ENCODE measurements around the gene HSD17B14.
"Not testable (repeated sequence)": the region's sequence is repeated elsewhere in the genome, so short reads cannot be mapped to it uniquely, and the experiment has no call there.

DNA sequence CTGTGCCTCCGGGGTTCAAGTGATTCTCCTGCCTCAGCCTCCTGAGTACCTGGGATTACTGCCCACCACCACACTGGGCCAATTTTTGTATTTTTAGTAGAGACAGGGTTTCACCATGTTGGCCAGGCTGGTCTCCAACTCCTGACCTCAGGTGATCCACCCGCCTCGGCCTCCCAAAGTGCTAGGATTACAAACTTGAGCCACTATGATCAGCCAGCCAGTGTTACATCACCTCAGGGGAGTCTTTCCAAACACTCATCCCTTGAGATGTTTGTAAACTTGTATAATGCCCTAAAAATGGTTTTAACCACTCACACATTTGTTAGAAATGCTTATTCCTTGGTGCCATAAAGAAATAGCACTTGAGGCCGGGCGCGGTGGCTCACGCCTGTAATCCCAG is 49.9 kb downstream of the HSD17B14 start:
- TF ChIP-seq, protein P1, sequence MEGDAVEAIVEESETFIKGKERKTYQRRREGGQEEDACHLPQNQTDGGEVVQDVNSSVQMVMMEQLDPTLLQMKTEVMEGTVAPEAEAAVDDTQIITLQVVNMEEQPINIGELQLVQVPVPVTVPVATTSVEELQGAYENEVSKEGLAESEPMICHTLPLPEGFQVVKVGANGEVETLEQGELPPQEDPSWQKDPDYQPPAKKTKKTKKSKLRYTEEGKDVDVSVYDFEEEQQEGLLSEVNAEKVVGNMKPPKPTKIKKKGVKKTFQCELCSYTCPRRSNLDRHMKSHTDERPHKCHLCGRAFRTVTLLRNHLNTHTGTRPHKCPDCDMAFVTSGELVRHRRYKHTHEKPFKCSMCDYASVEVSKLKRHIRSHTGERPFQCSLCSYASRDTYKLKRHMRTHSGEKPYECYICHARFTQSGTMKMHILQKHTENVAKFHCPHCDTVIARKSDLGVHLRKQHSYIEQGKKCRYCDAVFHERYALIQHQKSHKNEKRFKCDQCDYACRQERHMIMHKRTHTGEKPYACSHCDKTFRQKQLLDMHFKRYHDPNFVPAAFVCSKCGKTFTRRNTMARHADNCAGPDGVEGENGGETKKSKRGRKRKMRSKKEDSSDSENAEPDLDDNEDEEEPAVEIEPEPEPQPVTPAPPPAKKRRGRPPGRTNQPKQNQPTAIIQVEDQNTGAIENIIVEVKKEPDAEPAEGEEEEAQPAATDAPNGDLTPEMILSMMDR (IDR thresholded peaks at IDR 0.05 in 2 of 3, conservative IDR thresholded peaks at IDR 0.05 in 1 of 3; ENCODE audit: insufficient read depth in 2 of 3, low read depth in 1 of 3, low read length in 3 of 3): not testable (repeated sequence)
- not testable (repeated sequence) for TF ChIP-seq KLF13 (tag; IDR thresholded peaks at IDR 0.05; ENCODE audit: borderline replicate concordance, low read depth); POLR3G (IDR thresholded peaks at IDR 0.05; ENCODE audit: extremely low read depth, insufficient read length, insufficient replicate concordance); GATAD2B (IDR thresholded peaks at IDR 0.05; ENCODE audit: borderline replicate concordance); EP300 (IDR thresholded peaks at IDR 0.05; ENCODE audit: low read length); NR2C2 (CRISPR knock-in tag; IDR thresholded peaks at IDR 0.05); NR2C2 (tag; IDR thresholded peaks at IDR 0.05); ZC3H11A (IDR thresholded peaks at IDR 0.05; ENCODE audit: low read depth, low read length); EZH2 (IDR thresholded peaks at IDR 0.05; ENCODE audit: borderline replicate concordance, low read depth, low read length); KAT7 (CRISPR knock-in tag; IDR thresholded peaks at IDR 0.05; ENCODE audit: borderline replicate concordance); CAMTA2 (CRISPR knock-in tag; conservative IDR thresholded peaks at IDR 0.05); FOXA1 (IDR thresholded peaks at IDR 0.05; ENCODE audit: borderline replicate concordance)
- TF ChIP-seq, protein P2, sequence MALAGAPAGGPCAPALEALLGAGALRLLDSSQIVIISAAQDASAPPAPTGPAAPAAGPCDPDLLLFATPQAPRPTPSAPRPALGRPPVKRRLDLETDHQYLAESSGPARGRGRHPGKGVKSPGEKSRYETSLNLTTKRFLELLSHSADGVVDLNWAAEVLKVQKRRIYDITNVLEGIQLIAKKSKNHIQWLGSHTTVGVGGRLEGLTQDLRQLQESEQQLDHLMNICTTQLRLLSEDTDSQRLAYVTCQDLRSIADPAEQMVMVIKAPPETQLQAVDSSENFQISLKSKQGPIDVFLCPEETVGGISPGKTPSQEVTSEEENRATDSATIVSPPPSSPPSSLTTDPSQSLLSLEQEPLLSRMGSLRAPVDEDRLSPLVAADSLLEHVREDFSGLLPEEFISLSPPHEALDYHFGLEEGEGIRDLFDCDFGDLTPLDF (CRISPR knock-in tag; IDR thresholded peaks at IDR 0.05): not testable (repeated sequence)
- TF ChIP-seq, protein P3, sequence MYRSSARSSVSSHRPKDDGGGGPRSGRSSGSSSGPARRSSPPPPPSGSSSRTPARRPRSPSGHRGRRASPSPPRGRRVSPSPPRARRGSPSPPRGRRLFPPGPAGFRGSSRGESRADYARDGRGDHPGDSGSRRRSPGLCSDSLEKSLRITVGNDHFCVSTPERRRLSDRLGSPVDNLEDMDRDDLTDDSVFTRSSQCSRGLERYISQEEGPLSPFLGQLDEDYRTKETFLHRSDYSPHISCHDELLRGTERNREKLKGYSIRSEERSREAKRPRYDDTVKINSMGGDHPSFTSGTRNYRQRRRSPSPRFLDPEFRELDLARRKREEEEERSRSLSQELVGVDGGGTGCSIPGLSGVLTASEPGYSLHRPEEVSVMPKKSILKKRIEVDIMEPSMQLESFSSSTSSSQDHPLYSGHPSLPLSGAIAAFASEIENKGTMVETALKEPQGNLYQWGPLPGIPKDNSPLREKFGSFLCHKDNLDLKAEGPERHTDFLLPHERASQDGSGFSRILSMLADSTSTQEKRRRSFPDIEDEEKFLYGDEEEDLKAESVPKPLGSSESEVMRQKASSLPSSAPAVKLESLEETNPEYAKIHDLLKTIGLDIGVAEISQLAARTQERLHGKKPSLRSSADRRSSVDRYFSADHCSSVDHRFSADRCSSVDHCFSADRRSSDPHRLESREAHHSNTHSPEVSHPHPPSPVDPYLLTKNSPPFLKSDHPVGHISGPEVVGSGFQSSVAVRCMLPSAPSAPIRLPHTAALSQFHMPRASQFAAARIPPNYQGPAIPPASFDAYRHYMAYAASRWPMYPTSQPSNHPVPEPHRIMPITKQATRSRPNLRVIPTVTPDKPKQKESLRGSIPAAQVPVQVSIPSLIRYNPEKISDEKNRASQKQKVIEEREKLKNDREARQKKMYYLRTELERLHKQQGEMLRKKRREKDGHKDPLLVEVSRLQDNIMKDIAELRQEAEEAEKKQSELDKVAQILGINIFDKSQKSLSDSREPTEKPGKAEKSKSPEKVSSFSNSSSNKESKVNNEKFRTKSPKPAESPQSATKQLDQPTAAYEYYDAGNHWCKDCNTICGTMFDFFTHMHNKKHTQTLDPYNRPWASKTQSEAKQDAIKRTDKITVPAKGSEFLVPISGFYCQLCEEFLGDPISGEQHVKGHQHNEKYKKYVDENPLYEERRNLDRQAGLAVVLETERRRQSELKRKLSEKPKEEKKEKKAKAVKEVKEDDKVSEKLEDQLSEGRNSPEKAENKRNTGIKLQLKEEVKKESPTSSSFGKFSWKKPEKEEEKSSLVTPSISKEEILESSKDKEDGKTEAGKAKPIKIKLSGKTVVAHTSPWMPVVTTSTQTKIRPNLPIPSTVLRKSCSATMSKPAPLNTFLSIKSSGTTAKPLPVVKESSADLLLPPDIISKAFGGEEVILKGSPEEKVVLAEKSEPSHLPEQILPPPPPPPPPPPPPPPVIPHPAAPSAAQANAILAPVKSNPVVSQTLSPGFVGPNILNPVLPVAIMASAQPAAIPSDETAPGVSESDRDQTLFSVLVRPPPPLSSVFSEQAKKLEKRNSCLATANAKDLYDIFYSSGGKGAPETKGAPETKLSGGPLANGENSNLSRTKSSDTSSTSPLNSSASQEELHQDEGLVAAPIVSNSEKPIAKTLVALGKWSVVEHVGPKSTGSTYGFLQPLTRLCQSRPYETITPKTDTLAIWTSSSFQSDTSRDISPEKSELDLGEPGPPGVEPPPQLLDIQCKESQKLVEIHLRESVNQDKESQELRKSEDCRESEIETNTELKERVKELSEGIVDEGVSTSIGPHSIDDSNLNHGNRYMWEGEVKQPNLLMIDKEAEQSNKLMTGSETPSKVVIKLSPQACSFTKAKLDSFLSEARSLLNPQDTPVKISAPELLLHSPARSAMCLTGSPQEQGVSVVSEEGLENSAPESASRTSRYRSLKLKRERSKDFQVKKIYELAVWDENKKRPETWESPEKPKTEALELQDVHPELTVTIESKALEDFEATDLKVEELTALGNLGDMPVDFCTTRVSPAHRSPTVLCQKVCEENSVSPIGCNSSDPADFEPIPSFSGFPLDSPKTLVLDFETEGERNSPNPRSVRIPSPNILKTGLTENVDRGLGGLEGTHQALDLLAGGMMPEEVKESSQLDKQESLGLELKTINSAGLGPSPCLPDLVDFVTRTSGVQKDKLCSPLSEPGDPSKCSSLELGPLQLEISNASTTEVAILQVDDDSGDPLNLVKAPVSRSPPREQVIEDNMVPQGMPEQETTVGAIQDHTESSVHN (IDR thresholded peaks at IDR 0.05; ENCODE audit: borderline replicate concordance in 1 of 2, low read depth in 1 of 2): not testable (repeated sequence)

All from K562 (cell line).